ENCODE results near the gene KRT9.

- TF ChIP-seq CTCF (IDR thresholded peaks at IDR 0.05) = no peak
- TF ChIP-seq EP300 (IDR thresholded peaks at IDR 0.05) = no peak
These were observed 30.7 kb upstream of the KRT9 start for GRCh38 chr17:41602524-41602923.

All from upper lobe of left lung (tissue), 4 donors.